Measurements from ENCODE around the gene RSBN1L.

Gene RSBN1L

DNA sequence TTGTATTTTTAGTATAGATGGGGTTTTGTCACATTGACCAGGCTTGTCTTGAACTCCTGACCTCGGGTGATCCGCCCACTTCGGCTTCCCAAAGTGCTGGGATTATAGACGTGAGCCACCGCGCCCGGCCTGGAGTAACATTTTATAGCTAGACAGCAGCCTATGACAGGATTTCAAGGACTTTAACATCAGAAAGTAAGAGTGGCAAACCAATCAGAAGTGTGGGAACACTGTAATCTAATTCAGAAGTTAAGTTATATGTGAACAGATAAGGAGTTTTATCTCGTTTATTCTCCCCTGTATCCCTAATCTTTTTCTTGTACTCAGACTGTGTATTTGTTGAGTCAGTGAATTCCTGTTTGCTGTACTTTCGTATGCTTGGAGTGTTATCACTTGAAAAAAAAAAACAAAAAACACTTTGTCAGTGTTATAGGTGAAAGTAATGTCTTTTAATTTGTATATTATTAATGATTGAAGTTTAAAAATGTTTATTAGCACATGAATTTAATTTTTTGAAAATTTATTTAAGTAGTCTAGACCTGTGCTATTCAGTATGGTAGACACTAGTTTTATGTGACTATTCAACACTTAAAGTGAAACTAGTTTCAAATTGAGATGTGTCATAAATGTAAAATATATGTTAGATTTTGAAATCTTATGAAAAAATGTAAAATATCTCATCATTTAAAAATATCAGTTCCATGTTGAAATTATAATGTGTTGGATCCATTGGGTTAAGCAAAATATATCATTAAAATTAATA lies 38.6 kb downstream of the RSBN1L start:
- no peak for DNase-seq

DNA sequence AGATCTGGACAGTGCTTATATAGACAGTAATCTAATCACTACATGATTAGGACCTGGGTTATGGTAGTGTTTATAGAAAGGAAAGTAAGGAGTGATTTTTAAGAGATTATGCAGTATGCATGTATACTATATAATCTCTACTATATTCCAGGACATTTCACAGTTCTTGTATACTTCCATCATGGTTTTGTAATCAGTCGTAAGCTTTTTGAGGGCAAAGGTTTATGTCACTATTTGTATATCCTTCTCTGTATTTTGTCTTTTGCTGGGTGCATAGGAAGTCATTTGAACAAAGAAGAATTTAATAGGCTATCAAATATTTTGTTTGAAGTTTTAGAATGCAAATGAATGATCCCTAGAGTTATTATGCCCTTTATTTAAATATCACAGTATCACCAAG lies 39.2 kb downstream of the RSBN1L start:
- DNase-seq = no peak

DNA sequence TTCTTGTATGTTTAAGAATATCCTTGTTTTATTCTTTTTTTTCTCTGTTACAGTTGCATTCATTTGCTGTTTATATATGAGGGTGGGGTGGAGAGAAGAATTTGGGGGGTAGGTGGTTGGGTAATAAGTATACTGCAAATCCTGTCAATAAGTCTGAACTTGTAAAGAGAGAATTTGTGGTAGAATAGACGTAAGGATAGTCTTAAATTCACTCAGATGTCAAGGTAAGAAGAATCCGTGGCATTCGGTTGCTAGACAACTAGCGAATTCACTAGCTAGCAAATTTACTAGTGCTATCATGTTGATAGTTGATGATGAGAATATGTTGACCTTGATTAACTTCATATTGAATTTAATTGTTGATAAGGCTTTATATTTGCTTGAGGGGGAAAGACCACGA lies 40.7 kb downstream of the RSBN1L start:
- no peak for DNase-seq

- no peak for DNase-seq
These were observed 42.1 kb downstream of the RSBN1L start for GRCh38 chr7:77738382-77738781.

GRCh38 chr7:77738871-77739270 lies 42.6 kb downstream of the RSBN1L start:
- DNase-seq = no peak

- no peak for DNase-seq
These were observed 44.0 kb downstream of the RSBN1L start for GRCh38 chr7:77740257-77740656.

DNA sequence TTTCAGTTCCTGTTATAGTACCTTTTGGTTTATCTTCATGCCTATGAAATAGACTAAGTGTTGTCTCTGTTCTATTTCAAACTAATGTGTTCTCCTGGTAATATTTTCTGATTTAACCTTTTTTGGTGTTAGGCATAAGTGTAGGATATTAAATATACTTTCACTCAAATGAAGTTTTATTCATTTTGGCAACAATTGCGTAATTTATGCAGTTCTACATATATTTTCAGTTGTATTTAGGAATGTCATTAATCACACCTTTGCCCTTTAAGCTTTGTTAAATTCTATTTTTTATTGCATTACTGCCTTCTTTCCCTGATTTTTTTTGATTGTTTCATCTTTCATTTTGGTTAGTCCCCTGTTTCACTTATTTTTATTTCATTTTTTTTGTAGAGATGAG lies 47.3 kb downstream of the RSBN1L start:
- DNase-seq = no peak

- no peak for DNase-seq
These were observed 49.5 kb downstream of the RSBN1L start for GRCh38 chr7:77745746-77746145.

DNA sequence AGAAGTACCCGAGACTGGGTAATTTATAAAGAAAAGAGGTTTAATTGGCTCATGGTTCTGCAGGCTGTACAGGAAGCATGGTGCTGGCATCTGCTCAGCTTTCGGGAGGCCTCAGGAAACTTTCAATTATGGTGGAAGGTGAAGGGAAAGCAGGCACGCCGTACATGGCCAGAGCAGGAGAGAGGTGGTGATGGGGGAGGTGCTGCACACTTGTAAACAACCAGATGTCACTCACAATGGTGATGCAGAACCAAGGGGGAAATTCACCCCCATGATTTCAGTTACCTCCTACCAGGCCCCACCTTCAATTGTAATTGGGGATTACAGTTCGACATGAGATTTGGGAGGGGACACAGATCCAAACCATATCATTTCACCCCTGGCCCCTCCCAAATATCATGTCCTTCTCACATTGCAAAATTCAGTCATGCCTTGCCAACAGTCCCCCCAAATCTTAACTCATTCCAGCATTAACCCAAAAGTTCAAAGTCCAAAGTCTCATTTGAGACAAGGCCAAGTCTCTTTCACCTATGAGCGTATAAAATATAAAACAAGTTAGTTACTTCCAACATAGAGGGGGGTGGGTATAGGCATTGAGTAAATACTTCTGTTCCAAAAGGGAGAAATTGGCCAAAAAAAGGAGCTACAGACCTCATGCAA lies 50.0 kb downstream of the RSBN1L start:
- DNase-seq = no peak

DNA sequence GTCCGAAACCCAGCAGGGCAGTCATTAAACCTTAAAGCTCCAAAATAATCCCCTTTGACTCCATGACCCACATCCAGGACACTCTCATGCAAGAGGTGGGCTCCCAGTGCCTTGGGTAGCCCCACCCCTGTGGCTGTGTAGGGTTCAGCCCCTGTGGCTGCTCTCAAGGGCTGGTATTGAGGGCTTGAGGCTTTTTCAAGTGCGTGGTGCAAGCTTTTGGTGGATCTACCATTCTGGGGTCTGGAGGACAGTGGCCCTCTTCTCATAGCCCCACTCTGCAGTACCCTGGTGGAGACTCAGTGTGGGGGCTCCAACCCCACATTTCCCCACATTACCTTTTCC lies 50.5 kb downstream of the RSBN1L start:
- DNase-seq = no peak

DNA sequence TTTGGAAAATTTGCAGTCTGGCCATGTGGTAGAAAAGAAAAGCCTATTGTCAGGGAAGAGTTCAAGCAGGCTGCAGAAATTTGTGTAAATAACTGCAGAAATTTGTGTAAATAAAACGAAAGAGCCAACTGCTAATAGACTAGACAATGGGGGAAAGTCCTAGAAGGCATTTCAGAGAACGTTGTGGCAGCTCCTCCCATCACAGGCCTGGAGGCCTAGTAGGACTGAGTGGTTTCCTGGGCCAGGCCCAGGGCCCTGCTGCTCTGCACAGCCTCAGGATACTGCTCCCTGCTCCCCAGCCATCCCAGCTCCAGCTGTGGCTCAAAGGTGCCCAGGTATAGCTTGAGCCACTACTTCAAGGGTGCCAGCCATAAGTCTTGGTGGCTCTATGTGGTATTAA lies 50.9 kb downstream of the RSBN1L start:
- DNase-seq = no peak

DNA sequence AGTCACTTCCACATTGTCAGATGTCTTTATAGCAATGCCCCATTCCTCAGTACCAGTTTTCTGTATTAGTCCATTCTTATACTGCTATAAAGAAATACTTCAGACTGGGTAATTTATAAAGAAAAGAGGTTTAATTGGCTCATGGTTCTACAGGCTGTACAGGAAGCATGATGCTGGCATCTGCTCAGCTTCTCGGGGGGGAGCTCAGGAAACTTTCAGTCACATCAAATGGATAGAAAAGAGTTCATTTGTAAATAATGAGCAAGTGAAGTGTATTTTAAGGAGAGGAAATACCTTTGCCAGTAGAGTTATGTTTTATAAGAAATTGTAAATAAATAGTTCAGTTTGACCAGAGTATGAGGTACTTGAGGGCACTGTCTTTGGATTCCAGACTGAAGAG lies 51.5 kb downstream of the RSBN1L start:
- DNase-seq = no peak

DNA sequence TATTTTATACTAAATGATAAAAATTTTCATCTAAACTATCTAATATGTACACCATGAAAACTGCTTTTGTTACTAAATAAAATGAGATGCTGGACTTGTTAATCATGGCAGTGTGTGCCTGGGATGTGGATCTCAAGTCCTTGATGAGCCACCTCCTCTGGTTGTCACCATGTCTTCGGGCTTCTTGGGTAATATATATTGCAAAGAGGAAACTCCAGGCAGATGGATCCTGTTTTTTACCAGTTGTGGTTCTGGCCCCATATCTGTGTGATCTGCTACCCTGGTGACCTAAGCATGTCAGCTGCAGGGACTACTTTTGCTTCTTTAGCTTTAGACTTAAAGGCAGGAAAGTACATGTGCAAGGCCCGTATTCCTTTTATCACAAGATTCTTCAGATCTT lies 55.8 kb downstream of the RSBN1L start:
- DNase-seq = peak; percentile 86 to 92 (median 90)

DNA sequence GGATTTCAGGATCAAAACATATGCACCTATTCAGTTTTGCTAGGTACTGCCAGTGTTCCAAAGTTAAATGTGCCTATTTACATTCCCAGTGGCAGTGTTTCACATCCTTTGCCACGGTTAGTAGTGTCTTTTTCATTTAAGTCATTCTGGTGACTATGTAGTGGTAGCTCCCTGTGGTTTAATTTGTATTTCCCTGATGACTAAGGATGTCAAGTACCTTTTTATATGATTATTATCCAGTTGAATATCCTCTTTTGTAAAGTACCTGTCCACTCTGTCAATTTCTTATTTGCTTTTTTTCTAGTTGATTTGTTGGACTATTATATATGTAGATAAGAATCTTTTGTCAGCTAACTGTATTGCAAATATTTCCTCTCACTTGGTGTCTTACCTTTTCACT lies 56.9 kb downstream of the RSBN1L start:
- no peak for DNase-seq

DNA sequence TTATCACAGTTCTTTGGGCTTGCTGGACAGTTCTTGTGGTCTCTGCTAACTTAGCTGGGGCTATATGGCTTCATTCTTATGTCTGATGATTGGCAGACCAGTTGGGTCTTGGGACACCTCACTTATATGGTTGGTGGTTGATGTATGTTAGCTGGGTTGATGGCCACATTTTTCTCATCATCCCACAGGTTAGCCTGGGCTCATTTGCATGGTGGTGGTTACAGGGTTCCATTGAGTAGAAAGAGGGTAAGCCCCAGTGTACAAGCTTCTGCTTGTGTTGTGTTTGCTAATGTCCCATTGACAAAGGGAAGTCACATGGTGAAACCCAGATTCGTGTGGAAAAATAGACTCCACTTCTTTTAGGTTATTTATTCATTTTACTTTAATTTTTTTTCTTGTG lies 61.3 kb downstream of the RSBN1L start:
- peak in 1 of 3 donors; percentile 18 for DNase-seq

- peak; percentile 84 to 90 (median 85) for DNase-seq
These were observed 63.1 kb downstream of the RSBN1L start for GRCh38 chr7:77759294-77759889.

- no peak for DNase-seq
These were observed 64.7 kb downstream of the RSBN1L start for GRCh38 chr7:77760809-77761453.

- peak; percentile 8 to 72 (median 68) for DNase-seq
These were observed 69.2 kb downstream of the RSBN1L start for GRCh38 chr7:77765481-77765880.

DNA sequence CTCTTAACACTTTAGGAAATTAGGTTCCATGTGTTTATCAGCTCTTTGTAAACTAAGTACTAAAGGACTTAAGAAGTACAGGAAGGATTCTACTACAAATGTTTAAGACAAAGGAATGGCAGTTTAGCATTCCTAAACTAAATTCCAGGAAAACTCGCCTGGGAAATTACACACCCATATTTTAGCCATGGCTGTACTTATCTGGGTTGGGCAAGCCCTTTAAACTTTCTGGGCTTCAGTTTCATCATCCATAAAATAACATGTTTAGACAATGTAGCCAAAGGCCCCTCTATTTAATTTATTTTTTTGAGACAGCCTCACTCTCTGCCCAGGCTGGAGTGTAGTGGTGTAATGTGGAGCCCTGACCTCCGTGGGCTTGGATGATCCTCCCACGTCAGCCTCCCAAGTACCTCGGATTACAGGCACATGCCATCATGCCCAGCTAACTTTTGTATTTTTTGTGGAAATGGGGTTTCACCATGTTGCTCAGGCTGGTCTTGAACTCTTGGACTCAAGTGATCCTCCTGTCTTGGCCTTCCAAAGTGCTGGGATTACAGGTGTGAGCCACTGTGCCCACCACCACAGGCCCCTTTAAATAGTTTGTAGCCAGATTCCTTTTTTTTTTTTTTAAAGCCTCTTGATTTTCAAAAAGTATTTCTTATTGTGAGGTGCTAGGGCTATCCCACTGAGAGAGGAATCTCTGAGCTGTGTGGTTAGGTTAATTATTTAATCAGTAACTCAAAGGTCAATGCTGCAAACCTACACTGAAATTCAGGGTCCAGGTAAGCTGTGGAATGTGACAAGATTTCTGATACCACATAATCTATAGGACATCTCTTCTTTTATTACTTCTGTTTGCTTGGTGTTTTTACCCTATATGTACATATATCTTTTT lies 69.9 kb downstream of the RSBN1L start:
- no peak for DNase-seq

DNA sequence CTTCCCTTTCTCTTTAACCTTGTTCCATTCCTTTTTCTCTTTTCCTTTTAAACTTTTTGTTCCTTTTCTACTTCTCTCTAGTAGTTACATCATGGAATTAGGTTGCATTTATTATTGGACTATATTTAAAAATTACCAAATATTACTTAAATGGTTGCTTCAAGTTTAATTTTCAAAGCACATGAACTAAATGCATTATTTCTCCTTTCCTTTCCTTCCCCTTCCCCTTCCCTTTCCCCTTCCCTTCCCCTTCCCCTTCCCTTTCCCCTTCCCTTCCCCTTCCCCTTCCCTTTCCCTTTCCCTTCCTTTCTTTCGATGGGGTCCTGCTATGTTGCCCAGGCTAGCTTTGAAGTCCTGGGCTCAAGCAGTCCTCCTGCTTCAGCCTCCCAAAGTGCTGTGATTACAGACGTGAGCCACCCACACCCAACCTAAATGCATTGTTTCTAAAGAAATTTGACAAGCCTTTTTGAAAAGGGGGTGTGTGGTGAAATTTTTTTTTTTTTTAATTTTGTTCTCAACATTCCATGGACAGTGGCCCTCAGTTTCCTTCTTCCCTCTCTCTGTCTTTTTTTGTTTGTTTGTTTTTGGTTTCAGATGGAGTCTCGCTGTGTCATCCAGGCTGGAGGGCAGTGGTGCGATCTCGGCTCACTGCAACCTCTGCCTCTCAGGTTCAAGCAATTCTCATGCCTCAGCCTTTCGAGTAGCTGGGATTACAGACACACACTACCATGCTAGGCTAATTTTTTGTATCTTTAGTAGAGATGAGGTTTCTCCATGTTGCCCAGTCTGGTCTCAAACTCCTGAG lies 70.7 kb downstream of the RSBN1L start:
- no peak for DNase-seq

DNA sequence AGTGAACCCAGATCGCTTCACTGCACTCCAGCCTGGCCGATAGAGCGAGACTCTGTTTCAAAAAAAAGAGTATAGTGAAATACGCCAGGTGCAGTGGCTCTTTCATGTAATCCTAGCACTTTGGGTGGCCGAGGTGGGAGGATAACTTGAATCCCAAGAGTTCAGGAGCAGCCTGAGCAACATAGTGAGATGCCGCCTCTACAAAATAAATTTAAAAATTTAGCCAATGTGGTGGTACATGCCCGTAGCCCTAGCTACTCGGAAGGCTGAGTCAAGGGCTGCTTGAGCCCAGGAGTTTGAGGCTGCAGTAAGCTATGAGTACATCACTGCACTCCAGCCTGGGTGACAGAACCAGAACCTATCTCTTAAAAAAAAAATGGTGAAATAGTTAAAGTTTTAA lies 74.1 kb downstream of the RSBN1L start:
- no peak for DNase-seq

DNA sequence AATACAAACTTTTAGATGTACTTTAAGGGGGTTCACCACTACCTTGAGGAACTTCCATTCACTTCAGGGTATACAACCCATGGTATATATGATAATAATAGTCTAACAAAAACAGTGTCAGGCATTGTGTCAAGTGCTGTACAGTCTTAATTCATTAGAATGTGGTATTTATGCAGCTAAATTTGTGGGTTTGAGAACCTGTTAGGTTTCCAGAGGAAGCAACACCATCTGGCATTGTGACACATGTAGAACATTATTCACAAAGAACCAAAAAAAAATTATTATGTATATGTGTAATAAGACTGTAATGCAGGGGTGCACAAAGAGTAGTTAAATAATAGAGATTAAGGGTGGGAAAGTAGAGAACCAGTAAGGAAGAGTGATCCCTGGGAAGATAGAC lies 75.6 kb downstream of the RSBN1L start:
- no peak for DNase-seq

Data from suppressor macrophage treated with lipopolysaccharide for 1 hour (primary cell).